NCI-H1417 (cell line): ENCODE results near the gene THAP4.

Experiments
- DNase-seq, 3 experiments: peaks; one replicate each; lab custom pipeline; 2025; lab: John Stamatoyannopoulos, UW

The THAP4 gene

DNA sequence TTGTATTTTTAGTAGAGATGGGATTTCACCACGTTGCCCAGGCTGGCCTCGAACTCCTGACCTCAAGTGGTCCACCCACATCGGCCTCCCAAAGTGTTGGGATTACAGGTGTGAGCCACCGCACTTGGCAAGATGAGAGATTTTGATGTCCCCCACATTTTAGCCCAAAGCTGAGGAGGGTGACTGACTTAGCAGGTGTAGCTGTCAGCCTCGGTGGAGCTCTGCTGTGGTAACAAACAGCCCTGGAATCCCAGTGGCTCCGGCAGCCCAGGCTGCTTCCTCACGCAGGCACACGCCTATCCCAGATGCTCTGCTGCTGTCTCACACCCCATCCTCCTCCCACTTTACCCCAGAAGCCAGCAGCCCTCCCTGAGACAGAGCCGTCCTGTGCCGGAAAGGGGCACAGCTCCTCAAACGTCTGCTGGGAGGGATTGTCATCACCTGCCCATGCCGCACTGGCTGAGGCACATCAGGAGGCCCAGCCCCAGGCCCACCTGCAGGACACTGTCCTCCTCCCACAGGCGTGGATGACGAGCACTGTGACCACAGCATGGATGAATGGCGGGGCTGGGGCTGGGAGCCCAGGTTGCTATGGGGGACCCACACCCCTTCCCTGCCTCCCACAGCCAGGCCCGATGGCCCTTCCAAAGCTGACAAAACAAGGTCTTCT lies 89.0 kb downstream of the THAP4 start:
- no peak for DNase-seq

DNA sequence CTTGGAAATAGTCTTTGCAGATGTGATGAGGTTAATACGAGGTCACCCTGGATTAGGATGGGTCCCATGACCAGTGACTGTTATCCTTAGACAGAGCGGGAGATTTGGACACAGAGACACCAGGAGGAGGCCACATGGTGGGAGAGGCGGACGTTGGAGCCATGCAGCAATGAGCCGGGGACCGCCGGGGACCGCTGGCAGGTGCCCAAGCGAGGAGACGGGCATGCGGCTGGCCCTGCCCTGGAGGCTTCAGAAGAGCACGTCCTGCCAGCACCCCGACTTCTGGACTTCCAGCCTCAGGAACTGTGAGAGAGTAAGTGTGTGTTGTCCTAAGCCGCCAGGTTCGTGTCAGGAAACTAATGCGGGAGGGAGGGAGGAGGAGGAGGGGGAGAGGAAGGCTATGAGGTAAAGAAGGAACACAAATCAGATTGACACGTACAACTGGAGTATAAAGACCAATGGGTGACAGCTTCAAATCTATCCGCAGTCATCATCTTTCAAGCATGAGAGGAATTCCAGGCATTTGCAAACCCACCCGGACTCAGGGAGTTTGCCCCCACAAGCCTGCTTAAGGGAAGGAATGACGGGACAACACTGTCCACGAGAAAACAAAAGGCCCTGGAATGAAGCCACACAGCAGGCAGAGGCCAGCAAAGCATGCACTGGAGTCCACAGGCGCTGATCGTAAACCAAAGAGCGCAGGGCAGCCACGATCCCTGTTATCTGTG lies 90.0 kb downstream of the THAP4 start:
- no peak for DNase-seq

DNA sequence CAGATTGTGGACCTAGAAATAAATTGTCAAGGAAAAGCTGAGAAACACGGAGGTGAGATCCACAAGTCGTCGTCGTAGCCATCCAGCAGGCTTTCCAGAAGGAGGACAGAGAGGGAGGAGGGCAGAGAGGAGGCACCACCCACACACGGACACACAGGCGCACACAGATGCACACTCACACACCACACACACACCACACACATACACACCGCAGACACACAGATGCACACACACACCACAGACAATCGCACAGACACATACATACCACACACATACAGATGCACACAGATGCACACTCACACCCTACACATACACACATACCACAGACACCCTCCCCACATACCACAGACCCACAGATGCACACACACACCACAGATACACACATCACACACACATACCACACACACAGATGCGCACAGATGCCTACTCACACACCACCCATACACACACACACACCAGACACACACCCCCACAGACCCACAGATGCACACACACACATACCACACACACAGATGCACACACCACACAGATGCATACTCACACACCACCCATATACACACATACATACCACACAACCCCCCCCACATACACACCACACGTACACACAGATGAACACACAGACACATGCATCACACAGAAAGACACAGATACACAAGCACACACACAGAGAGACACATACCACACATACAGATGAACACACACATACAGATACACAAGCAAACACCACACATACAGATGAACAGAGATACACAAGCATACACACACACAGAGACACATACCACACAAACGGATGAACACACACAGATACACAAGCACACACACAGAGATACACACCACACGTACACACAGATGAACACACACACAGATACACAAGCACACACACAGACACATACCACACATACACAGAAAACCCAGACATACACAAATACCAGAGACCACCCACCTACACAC lies 91.2 kb downstream of the THAP4 start:
- DNase-seq: no peak

DNA sequence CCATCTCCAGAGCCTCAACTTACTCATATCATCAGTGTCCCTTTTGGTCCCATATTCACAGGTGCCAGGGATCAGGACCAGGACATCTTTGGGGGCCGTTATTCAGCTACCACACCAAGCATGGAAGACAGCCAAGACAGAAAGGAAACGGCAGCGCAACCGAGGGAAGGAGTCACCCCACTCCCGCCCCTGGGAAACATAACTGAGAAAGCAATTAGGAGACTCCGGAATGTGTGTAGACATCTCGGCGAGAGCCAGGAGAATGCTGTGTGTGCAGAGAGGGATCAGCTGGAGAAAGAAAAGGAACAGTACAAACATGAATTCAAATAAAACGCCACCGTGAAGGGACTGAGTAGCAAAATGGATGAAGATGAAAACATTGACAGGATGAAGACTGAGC lies 91.9 kb downstream of the THAP4 start:
- DNase-seq: no peak

DNA sequence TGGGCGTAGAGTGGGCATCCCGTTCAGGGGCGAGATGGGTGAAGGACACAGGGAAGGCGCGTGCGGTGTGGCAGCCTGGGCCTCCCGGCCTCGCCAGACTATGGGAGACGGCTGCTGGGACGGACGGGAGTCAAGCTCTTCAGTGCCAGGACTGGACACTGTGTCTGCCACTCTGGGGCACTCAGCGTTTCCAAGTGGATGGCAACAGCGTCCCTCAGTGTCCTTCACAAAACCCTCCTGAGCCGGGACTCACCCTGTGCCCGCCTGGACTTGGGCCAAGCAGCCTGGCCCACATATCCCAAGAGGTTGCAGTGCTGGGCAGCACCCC lies 94.7 kb downstream of the THAP4 start:
- DNase-seq: no peak

DNA sequence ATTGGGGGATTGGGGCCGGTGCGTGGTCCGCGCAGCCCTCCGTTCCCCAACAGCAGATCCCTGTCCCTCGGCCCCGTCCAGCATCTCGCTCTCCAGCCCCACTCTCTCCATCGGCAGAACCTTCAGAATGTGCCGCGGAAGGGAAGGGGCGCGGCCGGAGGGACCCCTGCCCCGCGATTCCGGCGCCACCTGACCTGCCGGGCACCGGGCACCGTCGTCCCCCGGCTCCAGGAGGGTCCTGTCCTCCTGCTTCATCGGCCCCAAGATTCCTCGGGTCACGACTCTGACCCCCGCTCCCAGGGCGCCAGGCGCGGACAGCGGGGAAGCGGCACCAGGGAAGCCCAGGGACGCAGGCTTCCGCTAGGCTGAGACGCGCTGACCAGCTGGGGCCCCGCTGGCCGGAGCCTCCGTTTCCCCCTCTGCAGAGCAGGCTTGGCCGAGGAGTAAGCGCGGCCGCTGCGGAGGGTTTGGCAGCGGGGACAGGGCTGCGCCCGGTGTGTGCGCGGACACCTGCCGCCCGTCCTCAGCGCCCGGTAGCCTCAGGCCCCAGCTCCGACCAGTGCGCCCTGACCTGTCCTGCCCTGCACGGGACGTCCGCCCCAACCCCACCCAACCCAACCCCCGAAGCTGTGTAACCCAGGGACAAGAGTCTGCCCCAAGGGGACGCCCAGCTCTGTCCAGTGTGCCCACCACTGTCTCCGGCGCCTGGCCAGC lies 95.2 kb downstream of the THAP4 start:
- DNase-seq: no peak

DNA sequence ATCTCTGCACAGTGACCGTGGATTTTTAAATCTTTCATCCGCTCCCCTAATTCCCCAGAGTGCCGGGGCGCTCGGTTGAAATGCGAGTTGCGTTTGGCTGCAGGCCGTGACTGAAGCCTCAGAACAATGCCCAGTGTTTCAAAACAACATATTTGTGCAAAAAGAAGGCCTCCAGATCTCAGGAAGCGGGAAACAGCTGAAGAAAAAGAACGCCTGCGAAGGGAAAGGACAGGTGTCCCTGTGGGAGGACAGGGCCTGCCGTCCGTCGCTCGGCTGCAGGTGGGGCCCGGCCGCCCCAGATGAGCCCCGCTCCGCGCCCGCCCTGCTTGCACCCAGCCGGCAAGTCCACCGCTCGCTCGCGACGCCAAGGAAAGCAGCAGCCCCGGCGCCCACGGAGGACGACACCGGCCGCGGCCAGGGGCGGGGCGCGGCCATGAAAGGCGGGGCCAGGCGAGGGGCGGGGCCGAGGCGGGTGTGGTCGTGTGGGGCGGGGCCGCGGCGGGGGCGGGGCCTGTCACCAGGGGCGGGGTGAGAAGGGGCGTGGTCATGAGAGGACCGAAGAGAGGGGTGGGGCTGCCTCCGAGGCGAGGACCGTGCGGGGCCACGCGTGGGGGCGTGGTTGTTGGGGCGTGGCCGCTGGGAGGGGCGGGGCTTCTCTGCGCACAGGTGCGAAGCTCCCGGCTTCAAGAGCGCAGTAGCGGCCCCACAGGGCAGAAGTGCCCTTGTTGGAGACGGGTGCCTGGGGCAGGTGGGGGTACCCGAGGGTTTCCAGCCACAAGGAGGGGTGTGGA lies 96.0 kb downstream of the THAP4 start:
- DNase-seq: peak; percentile 55 to 72 (median 63)

DNA sequence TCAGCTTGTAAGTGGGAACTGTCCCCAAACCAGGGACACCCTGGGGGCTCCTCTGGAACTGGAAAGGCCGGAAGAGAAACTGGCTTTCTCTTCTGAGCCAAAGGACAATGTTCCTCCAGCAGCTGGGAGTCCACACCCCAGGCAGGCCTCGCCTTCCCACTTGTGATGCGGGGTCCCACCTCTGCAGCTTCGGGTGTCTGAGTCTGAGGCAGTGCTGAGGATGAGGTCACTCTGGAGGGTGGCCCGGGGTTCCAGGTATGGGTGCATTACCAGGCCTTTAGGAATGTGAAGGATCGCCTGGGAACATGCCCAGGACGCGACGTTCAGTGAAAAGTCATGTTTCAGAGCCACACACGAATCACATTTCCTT lies 96.6 kb downstream of the THAP4 start:
- peak in 1 of 3 experiments; percentile 42 for DNase-seq

DNA sequence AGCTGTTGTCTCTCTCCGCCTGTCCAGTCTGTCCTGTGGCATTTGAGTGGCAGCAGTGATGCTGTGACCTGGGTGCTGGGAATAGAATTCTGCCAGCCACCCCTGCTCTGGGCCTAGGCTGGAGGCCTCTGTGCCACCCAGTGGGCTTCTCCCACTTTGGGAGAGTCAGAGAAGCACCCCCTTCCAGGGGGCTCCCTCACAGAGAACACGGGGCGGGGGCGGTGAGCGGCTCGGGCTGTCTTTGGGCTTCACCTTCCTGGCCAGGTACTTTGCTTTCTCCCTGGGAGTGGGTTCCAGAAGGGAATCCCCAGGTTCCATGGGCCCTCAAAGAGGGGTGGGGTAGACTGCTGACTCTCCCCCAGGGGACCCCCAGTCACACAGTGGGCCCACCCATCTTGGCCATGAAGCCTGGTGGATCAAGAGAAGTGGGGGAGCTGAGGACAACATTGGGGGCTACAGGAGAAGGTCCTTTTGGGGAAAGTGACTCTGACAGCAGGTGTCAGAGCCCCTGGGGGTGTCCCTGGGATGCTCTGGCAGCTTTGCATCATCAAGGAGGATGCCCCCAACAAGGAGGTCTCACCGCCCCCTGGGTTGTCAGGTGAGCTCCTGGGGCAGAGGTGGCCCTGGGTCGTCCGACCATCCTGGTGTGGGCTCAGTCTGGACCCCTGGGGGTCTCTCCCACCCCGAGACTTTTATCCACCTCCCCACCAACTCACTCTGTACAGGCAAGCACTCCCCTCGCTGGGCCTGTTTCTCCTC lies 97.2 kb downstream of the THAP4 start:
- no peak for DNase-seq

DNA sequence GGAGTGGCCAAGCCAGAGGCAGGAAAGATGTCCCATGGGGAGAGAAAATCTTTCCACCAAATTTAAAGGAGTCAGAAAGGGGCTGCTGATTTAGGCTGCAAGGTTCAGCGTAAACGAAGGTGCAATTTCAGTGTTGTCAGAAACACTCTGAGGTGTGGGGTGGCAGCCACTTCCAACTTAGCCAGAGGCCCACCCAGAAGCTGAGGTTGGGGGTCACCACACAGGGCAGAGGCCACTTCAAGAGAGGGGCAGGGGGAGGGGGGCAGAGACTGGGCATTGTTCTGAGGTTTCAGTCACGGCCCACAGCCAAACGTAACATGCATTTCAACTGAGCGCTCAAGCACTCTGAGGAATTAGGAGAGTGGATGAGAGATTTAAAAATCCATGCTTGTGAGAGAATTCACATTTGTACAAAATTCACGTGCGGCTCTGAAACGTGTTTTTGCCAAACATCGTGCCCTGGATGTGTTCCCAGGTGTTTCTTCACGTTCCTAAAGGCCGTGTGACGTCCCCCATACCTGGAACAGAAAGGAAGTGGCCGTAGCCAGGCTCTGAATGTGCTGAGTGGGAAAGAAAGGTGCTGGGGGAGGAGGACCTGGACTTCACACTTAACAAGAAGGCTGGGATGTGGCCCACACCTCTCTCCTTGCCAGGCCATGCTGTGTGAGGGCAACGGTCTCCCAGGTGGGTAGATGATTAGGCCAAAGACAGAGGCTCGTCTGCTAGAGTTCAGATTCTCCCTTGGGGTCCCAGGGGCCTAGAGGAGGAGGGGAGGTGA lies 97.9 kb downstream of the THAP4 start:
- no peak for DNase-seq

DNA sequence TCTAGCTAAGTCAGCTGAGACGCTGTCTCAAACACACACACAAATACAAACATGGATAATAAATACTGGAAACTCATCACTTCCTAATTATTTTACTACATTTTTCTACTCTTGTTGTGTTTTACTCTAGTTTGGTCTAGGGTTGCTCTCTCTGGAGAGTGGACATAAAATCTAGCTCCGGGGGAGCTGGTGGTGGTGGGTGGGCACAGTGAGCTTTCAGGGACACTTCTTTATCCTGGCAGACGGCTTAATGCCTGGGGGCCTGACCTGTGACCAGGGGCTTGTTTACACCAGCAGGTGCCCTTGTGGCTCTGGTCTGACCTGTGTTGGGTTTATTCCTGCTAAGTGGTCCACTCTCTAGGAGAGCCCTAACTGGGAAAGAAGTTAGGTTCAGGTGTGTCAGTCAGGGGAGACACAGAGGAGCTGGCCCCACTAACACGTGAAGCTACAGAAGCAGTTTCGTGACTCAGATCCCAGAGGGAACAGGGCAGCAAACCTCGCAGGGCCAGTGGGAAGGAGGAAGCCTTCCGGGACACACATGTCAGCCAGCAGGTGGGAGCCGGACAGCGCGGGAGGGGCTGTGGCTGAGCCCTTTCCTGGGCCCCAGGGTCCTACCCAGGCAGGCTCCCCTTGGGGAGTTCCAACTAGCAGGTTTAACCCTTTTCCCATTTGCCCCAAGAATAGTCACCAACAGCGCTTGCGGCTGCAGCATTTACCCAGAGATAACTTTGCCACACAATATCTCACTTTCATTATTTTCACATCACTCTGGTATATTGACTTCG lies 100.9 kb downstream of the THAP4 start:
- DNase-seq: no peak

DNA sequence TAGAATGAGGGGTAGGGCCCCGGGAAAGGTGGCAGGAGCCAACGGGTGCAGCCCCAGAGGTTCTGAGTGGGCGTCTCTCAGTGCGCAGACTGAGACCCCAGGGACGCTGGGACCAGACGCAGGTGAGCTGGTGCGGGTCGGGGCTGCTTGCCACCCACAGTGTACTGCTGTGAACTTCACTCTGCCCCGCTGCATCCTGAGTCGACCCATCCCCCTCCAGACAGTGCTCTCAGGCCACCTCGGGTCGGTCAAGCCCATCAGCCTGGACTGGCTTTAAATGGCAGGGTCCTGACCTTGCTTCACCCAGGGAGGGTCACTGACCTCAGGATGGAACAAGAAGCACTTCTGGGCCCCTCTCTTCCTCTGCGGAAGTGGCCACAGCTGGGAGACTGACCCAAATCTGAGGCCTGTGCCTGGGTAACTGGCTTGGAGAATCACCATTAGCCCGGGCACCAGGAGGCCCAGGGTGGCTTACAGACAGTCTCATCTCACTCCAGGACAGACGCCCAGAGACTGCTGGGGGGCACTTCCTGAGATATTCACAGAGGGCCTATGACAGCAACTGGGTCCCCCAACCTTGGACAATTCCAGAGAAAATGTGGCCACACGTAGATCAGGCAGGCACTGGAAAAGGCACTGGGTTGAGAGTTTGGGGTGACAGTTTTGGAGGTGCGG lies 102.1 kb downstream of the THAP4 start:
- no peak for DNase-seq
